ENCODE data around the gene ANKRD6. TPM values are rescaled to one million over a fixed set of nuclear protein-coding genes. Genes with fewer than 3 reads are reported as not detected.

The ANKRD6 gene
- total RNA-seq, 1 experiment from 2014 or later = 1.0 TPM

DNA sequence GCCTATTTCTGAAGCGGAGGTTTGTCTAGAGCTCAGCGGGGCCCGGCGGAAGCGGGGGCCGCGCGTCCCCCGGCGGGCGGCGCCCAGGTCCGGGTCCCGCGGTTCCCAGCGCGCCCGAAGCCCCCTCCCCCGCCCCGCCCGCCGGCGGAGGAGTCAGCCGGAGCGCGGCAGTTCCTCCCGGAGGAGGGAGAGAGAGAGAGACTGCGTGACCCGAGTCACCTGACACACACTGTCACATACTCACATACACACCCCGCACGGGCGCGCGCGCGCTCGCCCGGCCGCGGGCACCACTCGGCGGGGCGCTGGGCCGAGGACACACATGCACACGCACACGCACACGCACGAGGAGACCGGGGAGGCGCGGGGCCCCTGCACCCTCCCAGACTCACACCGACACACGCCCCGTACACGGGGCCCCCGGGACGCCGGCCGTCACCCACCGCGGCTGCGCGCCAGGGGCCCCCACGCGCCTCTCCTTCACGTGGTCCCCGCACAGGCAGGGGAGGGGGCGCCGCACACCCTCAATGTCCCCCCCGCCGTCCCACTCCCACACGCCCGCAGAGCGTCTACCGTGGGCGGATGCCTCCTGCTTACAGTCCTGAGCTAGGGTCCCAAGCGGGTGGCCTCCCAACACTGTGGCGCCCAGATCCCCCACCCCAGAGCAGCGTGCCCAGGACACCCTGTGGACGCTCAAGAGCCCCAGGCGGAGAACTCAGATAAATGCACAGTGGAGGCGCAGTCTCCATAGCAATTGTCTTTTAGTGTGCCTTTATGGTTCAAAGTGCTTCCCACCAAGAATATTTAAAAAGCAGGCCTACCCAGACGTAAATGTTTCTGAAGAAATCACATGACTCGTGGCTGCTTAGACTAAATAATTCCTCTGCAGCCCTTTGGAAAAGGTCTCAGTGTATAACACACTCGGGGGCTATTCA is 20.6 kb upstream of the ANKRD6 start, which contains the start of gene RRAGD:
TSS of gene RRAGD (minus strand) at position 203 of the 935 bp plus-strand sequence. CDS start 280 bp downstream, outside the sequence.
- DNase-seq (ENCODE audit: low read depth) = no peak

DNA sequence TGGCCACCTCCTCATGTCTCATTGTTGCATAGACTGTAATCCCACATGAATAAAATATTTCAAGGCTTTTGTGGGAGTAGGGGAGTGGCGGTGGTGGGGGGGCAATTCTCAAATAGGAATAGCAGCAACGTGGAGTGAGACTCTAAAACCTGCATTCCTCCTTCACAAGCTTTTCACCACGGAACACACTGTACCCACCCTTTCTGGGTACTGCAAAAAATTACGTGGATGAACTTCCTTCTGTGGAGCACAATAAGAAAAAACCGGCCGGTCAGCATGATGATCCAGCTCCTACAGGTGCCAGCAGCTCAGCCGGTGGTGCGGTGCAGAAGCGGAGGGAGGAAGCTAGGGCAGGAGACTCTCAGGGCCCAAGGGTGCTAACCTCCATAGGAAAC is 19.9 kb upstream of the ANKRD6 start:
- DNase-seq (ENCODE audit: low read depth) = no peak

DNA sequence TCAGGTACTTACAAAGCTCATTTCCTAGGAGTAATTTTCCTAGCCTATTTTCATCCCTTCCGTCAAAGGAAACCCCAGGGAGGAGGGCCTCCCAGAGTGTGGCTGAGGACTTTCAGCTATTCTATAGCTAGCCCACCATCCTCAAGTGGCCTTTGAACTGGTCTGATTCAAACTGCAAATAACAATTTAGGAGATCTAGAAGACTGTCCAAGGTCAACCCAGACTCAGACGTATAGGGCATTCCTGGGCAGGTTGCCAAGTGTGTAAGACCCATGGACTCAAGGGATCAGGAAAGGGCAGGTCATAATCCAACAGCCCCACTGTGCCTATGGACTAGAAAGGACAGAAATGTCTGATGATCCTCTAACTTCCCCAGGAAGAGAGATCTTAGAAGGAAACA is 18.7 kb upstream of the ANKRD6 start:
- DNase-seq (ENCODE audit: low read depth) = no peak

DNA sequence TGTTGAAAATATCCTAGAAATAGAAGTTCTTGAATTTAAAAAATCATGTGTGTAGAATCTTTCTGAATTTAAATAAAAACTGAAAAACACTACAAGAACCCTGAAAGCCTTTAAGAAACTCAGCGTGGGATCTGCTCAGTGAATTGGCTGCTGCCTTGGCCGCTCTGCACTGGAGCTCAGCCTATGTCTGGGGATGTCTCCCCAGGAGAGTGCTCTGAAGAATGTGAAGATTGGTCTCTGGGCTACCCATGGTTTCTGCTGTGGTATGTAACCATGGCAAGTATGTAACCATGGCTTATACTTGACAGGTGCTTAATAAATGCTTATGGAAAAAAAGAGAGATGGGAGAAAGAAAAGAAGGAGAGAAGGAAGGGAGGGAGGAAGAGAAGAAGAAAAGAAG is 17.8 kb upstream of the ANKRD6 start:
- no peak for DNase-seq (ENCODE audit: low read depth)

DNA sequence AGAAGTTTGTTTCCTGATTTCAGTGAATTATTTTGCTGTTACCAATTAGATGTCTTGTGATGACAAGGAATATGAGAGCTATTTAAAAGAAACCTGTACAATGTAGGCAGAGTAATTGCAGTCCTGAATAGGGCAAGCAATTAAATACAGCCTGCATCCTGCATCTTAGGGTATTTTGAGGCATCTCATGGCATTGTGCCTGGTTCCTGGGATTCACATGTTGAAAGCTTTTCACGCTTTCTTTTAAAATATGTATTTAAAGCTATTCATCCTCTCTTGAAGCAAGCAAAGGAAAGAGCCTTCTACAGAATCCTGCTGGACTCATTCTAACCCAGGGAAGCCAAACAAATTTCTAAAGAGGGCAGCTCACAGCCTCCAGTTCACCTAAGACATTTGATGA is 16.2 kb upstream of the ANKRD6 start:
- DNase-seq (ENCODE audit: low read depth) = no peak

- no peak for DNase-seq (ENCODE audit: low read depth)
Measured at GRCh38 chr6:89430201-89430962, 2.6 kb upstream of the ANKRD6 start.

DNA sequence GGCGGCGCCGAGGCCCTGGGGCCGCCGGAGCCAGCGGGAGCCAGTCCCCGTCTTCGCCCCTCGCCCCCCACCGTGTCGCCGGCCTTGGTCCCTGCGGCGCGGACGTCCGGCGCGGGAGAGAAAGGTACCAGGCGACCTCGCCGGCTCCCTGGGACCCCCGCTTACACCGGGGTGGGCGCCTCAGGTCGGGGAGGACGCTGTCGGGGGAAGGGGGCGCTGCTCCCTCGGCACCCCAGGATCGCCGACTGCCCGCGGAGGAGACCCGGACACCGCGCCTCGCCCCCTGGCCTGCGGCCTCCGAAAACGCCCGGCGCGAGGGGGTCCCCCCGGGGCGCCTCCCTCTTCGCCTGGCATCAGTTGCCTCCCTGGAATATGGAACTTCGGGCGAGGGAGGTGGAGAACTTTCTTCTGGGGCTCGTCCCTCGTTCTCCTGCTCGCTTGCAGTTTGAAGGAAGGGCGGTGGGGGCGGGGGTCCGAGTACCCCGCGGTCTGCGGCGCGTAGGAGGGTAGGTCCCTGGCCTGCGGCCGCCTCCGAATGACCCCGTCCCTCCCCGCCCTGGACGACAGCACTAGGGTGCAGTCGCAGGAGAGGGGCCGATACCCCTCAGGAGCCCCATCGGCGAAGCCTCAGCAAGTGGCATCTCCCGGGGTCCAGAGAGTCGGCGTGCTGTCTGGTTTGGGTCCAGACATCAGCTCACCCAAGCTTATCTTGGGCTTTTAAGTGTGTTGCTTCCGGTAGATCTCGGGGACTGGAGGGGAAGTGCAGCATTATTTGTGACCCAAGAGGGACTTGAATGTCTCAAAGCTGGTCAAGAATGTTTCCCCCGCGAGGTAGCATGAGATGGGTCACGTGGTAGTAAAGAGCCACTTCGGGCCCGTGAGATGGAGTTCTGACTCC is 549 bp downstream of the ANKRD6 start:
- no peak for DNase-seq (ENCODE audit: low read depth)

DNA sequence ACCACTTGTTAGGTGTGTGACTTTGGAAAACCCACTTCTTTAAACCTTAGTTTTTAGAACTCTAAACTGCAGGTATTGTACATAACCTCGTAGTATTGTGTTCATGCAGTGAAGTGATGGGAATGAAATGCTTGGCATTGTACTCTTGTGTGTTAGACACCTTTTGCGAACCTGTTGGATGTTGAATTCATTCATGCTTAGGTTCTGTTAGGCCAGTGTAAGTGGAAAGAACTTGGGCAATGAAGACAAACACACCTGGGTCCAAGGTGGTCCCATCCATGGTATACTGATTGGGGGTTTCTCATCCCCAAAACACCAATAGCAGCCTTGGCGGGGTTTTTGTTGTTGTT is 1.2 kb downstream of the ANKRD6 start:
- DNase-seq (ENCODE audit: low read depth) = no peak

GRCh38 chr6:89434954-89435353 is 2.0 kb downstream of the ANKRD6 start:
- DNase-seq (ENCODE audit: low read depth) = no peak

GRCh38 chr6:89436226-89436625 is 3.3 kb downstream of the ANKRD6 start:
- DNase-seq (ENCODE audit: low read depth) = no peak

- no peak for DNase-seq (ENCODE audit: low read depth)
Measured at GRCh38 chr6:89438248-89438647, 5.3 kb downstream of the ANKRD6 start.

- DNase-seq (ENCODE audit: low read depth) = no peak
Measured at GRCh38 chr6:89439014-89439413, 6.1 kb downstream of the ANKRD6 start.

GRCh38 chr6:89440200-89440599 is 7.2 kb downstream of the ANKRD6 start:
- DNase-seq (ENCODE audit: low read depth) = no peak

DNA sequence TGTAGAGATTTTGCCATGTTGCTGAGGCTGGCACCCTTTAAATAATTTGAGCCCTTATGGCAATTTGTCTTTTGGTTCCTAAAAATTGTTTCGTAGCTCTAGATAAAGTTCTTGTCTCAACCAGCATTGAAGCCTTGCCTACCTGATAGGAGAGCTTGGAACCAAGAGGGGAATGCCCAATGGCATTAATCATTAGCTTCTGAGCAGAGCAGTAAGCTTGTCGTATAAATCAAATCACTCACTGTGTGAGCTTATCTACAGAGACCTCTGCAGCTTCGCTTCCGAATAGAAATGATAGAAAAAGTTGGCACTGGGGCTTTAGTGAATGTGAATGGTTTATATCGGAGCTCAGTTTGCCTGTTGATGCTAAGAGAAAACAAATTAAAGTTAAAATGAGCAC is 10.7 kb downstream of the ANKRD6 start:
- no peak for DNase-seq (ENCODE audit: low read depth)

DNA sequence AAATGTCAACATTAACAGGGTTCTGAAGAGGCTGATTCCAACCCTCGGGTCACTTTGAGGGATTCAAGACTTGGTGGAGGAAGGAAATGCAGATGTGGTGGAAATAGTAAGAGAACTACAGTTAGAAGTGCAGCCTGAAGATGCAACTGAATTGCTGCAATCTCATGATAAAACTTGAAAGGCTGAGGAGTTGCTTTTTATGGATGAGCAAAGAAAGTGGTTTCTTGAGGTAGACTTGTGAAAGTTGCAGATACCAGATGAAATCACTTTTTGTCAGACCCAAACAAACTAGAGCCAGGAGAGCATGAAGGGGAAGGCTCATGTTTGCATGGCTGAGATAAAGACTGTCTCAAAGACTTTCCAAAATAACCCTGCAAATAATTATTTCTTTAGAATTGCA is 16.2 kb downstream of the ANKRD6 start:
- no peak for DNase-seq (ENCODE audit: low read depth)

DNA sequence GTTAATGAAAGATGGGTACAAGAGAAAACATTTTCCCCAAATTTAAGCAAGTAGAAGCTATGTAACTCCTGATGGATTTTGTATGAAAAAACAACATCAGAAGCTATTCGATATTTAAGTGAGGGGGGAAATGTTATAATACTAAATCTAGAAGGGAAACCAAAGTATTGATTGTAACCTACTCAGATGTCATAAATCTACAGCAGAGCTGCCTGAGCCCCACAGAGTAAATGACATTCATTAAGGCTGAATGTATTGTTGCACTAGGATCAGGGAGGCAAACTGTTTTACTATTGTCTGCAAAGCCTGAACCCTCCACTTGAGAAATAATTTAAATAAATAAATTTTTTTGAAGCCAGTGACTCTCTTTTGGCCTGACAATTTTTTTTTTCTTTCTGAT is 19.3 kb downstream of the ANKRD6 start:
- no peak for DNase-seq (ENCODE audit: low read depth)

DNA sequence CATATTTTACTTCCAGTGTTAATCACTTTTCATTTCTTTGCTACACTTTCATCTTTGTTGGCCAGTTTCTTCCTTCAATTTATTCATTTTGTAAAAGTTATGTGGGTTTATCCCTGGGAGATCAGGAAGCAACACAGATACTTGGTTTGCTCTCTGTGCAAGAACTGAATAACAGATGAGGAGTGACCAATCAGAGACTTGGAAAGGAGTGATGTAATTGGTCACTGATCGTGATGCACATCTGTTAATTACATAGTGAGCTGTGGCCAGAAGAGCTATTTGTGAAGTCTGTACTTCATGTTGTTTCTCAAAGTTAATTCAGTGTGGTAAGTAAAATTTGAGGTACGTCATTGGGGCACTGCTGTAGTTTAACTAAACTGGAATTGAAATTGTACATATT is 21.3 kb downstream of the ANKRD6 start:
- no peak for DNase-seq (ENCODE audit: low read depth)

- no peak for DNase-seq (ENCODE audit: low read depth)
Measured at GRCh38 chr6:89458704-89459103, 25.8 kb downstream of the ANKRD6 start.

DNA sequence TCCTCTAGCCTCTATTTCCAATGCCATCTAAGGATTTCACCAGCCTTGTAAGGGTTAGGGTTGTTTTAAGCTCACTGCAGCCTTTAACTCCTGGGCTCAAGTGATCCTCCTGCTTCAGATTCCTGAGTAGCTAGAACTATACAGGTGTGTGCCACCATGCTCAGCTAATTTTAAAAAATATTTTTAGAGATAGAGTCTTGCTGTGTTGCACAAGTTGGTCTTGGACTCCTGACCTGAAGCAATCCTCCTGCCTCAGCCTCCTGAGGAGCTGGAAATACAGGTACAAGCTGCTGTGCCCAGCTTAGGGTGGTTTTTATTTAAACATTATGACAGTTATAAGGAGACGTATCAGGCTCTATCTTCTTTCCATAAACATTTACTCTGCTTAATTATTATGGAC is 26.5 kb downstream of the ANKRD6 start:
- no peak for DNase-seq (ENCODE audit: low read depth)

- DNase-seq (ENCODE audit: low read depth) = no peak
Measured at GRCh38 chr6:89460713-89461112, 27.8 kb downstream of the ANKRD6 start.

DNA sequence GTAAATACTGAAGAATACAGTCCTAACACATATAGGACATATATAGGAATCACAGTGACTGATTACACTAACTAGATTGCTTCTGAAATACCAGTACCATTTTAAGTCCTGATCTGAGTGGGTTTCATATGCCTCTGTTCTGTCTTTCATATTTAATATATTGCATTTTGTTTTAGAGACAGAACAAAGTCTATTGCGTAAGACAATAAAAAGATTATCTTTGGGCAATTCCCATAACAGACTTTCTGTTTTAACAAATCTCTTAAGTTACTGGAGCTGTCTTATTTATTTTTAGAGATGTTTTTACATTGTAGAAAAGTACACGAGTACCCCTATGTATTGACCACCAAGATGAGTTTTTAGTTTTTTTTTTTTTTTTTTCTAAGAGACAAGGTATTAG is 29.6 kb downstream of the ANKRD6 start:
- no peak for DNase-seq (ENCODE audit: low read depth)

DNA sequence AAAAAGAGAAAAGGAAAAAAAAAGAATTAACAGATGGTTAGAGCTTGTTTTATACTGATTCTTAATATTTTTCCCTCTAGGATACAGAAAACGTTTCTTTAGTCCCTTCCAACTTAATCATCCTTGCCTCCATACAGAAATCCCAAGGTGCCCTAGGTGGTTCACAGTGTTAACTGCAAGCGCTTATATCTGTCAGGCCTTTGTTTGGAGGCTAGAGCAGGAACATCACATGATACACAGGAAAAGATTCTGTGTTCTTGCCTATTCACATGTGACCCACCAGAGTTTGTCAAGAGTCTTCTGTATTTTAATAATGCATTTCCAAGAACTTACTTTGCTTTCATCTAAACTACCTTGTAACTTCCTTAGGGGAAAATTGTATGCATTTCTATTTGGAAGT is 31.3 kb downstream of the ANKRD6 start:
- no peak for DNase-seq (ENCODE audit: low read depth)

All from HT1080 (cell line).